ENCODE results near the gene CAMK1D. TPM values are rescaled to one million over a fixed set of nuclear protein-coding genes. Genes with fewer than 3 reads are reported as not detected.
"Not testable (repeated sequence)": the region's sequence is repeated elsewhere in the genome, so short reads cannot be mapped to it uniquely, and the experiment has no call there.

Gene CAMK1D
- total RNA-seq, 3 donors from 2014 or later = 20.6 to 48.5 (median 32.8) TPM

DNA sequence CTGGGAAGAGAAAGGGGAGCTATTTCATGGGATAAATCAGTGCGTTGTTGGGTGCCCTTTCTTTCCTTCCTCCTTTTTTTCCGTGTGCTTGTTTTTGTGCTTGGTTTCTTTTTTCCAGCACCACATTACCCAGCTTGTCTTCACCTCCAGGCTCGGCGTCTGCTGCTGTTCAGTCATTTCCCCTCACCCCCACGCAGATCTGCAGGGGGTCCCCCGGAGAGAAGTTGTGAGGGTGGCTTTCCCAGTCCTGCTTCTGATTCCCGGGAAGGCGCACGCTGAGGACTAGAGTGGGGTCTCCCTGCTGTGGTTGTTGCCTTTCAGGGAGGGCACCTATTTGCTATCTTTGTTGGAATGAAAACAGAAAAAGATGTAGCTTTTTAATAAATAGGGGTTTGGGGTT lies 1.6 kb downstream of the CAMK1D start:
- Histone ChIP-seq H3K4me1 (ENCODE audit: low read depth) (peaks cover 8% of the 10 kb centered on the region), H3K4me3 (no peak overlapping the region), H3K9me3 (no peaks in the 10 kb centered on the region), H3K36me3 (ENCODE audit: low read depth) (no peaks in the 10 kb centered on the region)
- no peak for DNase-seq
- no peak for ATAC-seq
- intact Hi-C loops (cut with DNase I, micrococcal nuclease) = no loop called here
- TF ChIP-seq, protein P1, sequence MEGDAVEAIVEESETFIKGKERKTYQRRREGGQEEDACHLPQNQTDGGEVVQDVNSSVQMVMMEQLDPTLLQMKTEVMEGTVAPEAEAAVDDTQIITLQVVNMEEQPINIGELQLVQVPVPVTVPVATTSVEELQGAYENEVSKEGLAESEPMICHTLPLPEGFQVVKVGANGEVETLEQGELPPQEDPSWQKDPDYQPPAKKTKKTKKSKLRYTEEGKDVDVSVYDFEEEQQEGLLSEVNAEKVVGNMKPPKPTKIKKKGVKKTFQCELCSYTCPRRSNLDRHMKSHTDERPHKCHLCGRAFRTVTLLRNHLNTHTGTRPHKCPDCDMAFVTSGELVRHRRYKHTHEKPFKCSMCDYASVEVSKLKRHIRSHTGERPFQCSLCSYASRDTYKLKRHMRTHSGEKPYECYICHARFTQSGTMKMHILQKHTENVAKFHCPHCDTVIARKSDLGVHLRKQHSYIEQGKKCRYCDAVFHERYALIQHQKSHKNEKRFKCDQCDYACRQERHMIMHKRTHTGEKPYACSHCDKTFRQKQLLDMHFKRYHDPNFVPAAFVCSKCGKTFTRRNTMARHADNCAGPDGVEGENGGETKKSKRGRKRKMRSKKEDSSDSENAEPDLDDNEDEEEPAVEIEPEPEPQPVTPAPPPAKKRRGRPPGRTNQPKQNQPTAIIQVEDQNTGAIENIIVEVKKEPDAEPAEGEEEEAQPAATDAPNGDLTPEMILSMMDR (IDR thresholded peaks at IDR 0.05) = no peak

DNA sequence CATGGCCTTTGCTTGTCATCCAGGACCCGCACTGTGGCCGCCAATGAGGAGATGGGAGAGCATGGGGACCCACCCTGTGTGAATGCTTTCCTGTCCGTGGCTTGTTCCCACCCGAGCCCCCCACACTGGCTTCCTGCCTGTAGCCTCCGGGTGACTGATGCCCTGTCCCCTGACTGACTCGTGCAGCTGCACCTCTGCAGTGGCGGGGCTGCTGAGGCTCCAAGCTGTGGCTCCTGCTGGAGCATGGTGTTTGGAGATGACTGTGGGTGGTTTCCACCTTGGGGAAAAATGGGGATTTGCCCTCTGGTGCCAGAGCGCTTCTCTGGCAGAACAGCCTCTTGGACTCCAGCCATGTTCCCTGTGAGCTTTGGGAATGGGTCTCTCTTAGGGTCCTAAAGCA lies 2.1 kb downstream of the CAMK1D start:
- TF ChIP-seq, protein P1 (IDR thresholded peaks at IDR 0.05) = no peak
- no peaks in the 10 kb centered on the region for H3K36me3 ChIP-seq (ENCODE audit: low read depth)
- ATAC-seq = no peak
- peaks cover 8% of the 10 kb centered on the region for H3K4me1 ChIP-seq (ENCODE audit: low read depth)
- no peak overlapping the region for H3K4me3 ChIP-seq
- H3K9me3 ChIP-seq = no peaks in the 10 kb centered on the region
- DNase-seq = peak in 2 of 3 donors; percentile 46 to 65
- intact Hi-C loops (cut with DNase I, micrococcal nuclease) = no loop called here

DNA sequence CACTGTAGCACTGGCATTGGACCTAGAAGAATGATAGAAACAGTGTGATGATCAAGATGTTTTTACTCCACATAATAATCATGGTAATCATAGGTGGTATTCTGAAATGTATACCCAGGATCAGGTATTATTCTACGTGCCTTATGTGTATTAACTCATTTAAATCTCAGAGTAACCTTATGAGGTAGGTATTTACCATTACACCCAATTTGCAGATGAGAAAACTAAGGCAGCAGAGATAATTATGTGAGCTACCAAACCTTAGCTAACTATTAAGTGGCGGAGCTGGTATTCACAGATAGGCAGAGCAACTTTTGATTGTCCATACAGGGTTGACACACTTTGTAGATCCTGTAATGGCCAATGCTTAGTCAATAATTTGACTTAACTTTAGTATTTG lies 2.5 kb downstream of the CAMK1D start:
- TF ChIP-seq, protein P1 (IDR thresholded peaks at IDR 0.05) = no peak
- ATAC-seq (no peak), DNase-seq (no peak)
- Histone ChIP-seq H3K36me3 (ENCODE audit: low read depth) (no peaks in the 10 kb centered on the region), H3K4me1 (ENCODE audit: low read depth) (peaks cover 8% of the 10 kb centered on the region), H3K9me3 (no peaks in the 10 kb centered on the region), H3K4me3 (no peak overlapping the region)
- intact Hi-C loops (cut with DNase I, micrococcal nuclease) = no loop called here

DNA sequence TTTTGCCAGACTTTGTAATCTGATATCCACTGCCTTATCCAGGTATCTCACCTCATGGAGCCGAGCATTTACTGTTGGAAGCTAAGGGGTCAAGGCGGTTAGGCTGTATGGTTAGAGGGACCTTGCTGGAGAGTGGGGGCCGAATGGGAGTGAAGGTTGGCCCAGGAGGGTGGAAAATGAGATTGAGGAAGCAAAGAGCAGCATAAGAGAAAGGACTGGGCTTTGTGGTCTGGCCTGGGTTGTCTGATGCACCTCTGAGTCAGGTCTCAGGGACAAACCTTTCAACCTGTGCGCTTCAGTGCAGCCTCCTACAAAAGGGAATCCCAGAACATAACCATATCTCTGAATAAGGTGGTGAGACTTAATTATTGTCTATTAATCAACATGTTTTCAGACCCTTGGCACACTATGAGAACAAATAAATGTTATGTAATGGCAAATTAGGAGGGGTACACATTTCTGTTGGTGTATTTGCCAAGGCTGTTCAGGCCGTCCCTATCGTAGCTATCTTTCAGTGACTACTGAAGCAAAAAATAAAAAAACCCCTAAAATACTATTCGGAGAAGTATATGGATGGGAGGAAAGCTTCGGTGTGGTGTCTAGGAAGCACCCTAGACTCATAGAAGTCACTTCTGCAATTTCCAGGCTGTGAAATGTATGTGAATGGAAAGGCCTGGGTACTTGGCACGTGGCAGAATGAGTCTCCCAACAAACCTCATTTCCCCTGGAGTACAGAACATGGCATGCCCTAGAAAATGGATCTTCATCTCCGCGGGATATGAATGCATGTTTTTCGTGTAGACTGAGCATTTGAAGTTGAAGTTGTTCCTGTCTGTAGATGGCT lies 4.3 kb downstream of the CAMK1D start:
- H3K4me1 ChIP-seq (ENCODE audit: low read depth) = peaks cover 10% of the 10 kb centered on the region
- no peak for ATAC-seq
- intact Hi-C loops (cut with DNase I, micrococcal nuclease) = no loop called here

DNA sequence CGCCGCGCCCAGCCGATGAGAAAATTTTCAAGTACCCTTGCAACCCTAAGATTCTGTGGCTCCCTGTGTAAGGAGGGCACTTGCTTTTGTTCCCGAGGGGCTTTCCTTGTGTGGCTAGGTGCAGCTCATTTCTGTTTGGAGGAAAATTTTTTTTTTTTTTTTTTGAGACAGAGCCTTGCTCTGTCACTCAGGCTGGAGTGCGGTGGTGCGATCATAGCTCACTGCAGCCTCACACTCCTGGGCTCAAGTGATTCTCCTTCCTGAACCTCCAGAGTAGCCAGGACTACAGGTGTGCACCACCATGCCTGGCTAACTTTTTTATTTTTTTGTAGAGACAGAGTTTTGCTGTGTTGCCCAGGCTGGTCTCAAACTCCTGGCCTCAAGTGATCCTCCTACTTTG lies 5.3 kb downstream of the CAMK1D start:
- H3K36me3 ChIP-seq (ENCODE audit: low read depth); DNase-seq; H3K4me3 ChIP-seq; intact Hi-C loops (cut with DNase I, micrococcal nuclease); ATAC-seq; H3K9me3 ChIP-seq: not testable (repeated sequence)
- H3K4me1 ChIP-seq (ENCODE audit: low read depth) = peaks cover 20% of the 10 kb centered on the region

More for the DNA sequence above, 4.3 kb downstream of the CAMK1D start:
- DNase-seq = no peak
- no peaks in the 10 kb centered on the region for H3K9me3 ChIP-seq
- H3K4me3 ChIP-seq = no peak overlapping the region
- no peaks in the 10 kb centered on the region for H3K36me3 ChIP-seq (ENCODE audit: low read depth)
- TF ChIP-seq, protein P1 (IDR thresholded peaks at IDR 0.05) = no peak

DNA sequence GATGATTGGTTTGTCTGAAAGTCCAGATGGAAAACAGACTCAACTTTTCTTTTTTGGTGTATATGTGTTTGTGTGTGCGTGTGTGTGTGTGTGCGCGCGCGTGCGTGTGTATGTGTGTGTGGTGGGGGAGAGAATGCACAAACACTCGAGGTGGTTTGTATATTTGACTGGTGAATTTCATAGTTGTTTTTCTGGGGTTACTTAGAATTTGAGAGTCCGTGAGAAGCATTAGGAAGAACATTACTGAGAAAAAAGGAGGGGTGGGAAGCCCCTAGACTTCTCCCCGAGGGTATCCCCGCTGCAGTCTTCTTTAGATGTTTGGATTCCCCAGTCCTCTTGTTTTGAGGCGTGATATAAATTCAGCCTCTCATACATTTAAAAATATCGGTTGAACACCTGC lies 6.0 kb downstream of the CAMK1D start:
- no peaks in the 10 kb centered on the region for H3K36me3 ChIP-seq (ENCODE audit: low read depth)
- peaks cover 20% of the 10 kb centered on the region for H3K4me1 ChIP-seq (ENCODE audit: low read depth)
- DNase-seq (no peak), ATAC-seq (no peak)
- H3K9me3 ChIP-seq = no peaks in the 10 kb centered on the region
- TF ChIP-seq, protein P1 (IDR thresholded peaks at IDR 0.05) = no peak
- no peak overlapping the region for H3K4me3 ChIP-seq
- intact Hi-C loops (cut with DNase I, micrococcal nuclease) = no loop called here

All from mucosa of descending colon (tissue), 3 donors.